ENCODE data around the gene SRMS. TPM values are rescaled to one million over a fixed set of nuclear protein-coding genes. Genes with fewer than 3 reads are reported as not detected.
"Not testable (repeated sequence)": the region's sequence is repeated elsewhere in the genome, so short reads cannot be mapped to it uniquely, and the experiment has no call there.

SRMS gene
- polyA plus RNA-seq, 6 donors from 2014 or later, result not detected

- peaks cover 4 to 12% (median 7%) of the 10 kb centered on the region in 3 donors for H3K4me1 Mint-ChIP-seq
Observed at GRCh38 chr20:63574829-63575743, 27.5 kb upstream of the SRMS start.

GRCh38 chr20:63574156-63574828 lies 26.7 kb upstream of the SRMS start, which contains the start of gene HELZ2:
TSS of gene HELZ2 (minus strand) at chr20:63574239. CDS start at chr20:63572385, 1,854 bp downstream.
- no peaks in the 10 kb centered on the region for H3K9me3 Mint-ChIP-seq
- peak within 1 kb of the TSS; percentile 74 to 93 (median 87) for H3K4me3 Mint-ChIP-seq
- H3K4me1 Mint-ChIP-seq, result peaks cover 10 to 15% (median 13%) of the 10 kb centered on the region in 3 donors
- peak within 1 kb of the TSS in 5 of 6 donors; percentile 80 to 96 (median 90) for H3K27ac Mint-ChIP-seq
- no peaks in the 10 kb centered on the region for H3K36me3 Mint-ChIP-seq
- ATAC-seq (ENCODE audit: low read depth in 2 of 2) (peak; percentile 94 to 95), DNase-seq (peak; percentile 63)
- no peaks in the 10 kb centered on the region for H3K27me3 Mint-ChIP-seq

More at GRCh38 chr20:63574829-63575743, 27.5 kb upstream of the SRMS start:
- Mint-ChIP-seq H3K27me3 (no peaks in the 10 kb centered on the region), H3K36me3 (no peaks in the 10 kb centered on the region), H3K4me3 (peak overlapping the region; percentile 47 to 87 (median 79)), H3K9me3 (no peaks in the 10 kb centered on the region), H3K27ac (peak overlapping the region in 4 of 6 donors; percentile 47 to 88 (median 72))
- ATAC-seq (ENCODE audit: low read depth in 2 of 2), result no peak
- no peak for DNase-seq

GRCh38 chr20:63573647-63574131 lies 26.1 kb upstream of the SRMS start:
- Mint-ChIP-seq H3K9me3 (no peaks in the 10 kb centered on the region), H3K4me1 (peaks cover 13 to 19% (median 18%) of the 10 kb centered on the region in 3 donors), H3K27ac (peak overlapping the region in 5 of 6 donors; percentile 44 to 96 (median 88)), H3K27me3 (no peaks in the 10 kb centered on the region), H3K36me3 (no peaks in the 10 kb centered on the region), H3K4me3 (peak overlapping the region; percentile 74 to 93 (median 87))
- DNase-seq, result no peak
- ATAC-seq (ENCODE audit: low read depth in 2 of 2), result peak; percentile 22 to 44

DNA sequence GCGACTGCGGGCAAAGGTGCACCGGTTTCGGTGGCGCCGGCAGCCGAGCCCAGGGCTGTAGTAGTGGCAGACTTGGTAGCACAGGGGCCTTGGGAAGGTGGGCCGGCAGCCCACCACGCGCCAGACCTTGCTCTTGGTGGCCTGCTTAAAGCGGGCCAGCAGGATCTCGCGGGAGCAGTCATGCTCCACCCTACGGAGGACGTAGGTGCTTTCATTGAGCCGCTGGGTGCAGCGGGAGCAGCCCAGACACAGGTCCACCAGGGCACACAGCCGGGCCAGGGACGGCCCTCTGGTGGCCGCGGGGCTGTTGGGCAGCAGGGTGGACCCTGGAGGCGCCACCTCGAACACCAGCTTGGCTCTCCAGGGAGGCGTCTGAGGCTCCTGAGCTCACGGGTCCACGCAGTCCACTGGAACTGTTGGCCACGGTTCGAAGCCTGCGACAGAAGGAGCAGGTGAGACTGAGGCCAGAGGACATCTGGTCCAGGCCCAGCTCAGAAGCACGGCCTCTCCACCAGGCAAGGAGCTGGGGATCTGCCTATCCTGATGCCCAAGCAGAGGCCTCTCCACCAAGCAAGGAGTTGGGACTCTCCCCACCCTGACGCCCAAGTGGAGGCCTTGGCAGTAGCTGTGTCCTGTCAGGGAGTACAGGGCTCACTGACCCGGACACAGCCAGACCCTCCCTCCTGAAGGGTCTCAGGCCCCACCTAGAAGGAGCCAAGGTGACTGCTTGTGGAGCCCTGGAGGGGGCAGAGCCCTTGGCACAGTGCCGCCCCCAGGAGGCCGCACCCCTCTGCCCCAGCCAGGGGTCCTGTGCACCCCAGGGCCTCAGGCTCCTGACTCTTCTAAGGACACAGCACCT lies 25.5 kb upstream of the SRMS start:
- no peak for ATAC-seq (ENCODE audit: low read depth in 2 of 2)
- no peaks in the 10 kb centered on the region for H3K36me3 Mint-ChIP-seq
- H3K4me3 Mint-ChIP-seq, result peak overlapping the region; percentile 74 to 93 (median 87)
- no peak for DNase-seq
- no peaks in the 10 kb centered on the region for H3K27me3 Mint-ChIP-seq
- H3K9me3 Mint-ChIP-seq, result no peaks in the 10 kb centered on the region
- H3K4me1 Mint-ChIP-seq, result peaks cover 16 to 22% (median 21%) of the 10 kb centered on the region in 3 donors
- peak overlapping the region in 5 of 6 donors; percentile 44 to 96 (median 88) for H3K27ac Mint-ChIP-seq

GRCh38 chr20:63572071-63572787 lies 24.7 kb upstream of the SRMS start:
- no peak overlapping the region for H3K27ac Mint-ChIP-seq
- DNase-seq (no peak), ATAC-seq (ENCODE audit: low read depth in 2 of 2) (no peak)
- H3K9me3 Mint-ChIP-seq, result no peaks in the 10 kb centered on the region
- H3K4me3 Mint-ChIP-seq, result peak overlapping the region in 2 of 8 donors; percentile 25 to 87
- no peaks in the 10 kb centered on the region for H3K36me3 Mint-ChIP-seq
- peaks cover 24 to 30% (median 29%) of the 10 kb centered on the region in 3 donors for H3K4me1 Mint-ChIP-seq
- H3K27me3 Mint-ChIP-seq, result no peaks in the 10 kb centered on the region

DNA sequence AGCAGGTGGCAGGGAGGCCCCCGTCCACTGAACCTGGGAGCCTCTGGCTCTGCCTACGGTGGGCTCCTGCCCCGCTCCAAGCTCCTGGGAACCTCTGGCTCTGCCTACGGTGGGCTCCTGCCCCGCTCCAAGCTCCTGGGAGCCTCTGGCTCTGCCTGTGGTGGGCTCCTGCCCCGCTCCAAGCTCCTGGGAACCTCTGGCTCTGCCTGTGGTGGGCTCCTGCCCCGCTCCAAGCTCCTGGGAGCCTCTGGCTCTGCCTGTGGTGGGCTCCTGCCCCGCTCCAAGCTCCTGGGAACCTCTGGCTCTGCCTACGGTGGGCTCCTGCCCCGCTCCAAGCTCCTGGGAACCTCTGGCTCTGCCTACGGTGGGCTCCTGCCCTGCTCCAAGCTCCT lies 23.5 kb upstream of the SRMS start:
- not testable (repeated sequence) for ATAC-seq (ENCODE audit: low read depth in 2 of 2); H3K9me3 Mint-ChIP-seq; DNase-seq; H3K27ac Mint-ChIP-seq; H3K4me3 Mint-ChIP-seq; H3K27me3 Mint-ChIP-seq; H3K36me3 Mint-ChIP-seq
- peaks cover 26 to 35% (median 28%) of the 10 kb centered on the region in 3 donors for H3K4me1 Mint-ChIP-seq

GRCh38 chr20:63570281-63571086 lies 22.9 kb upstream of the SRMS start:
- Mint-ChIP-seq H3K4me3 (peak overlapping the region in 6 of 8 donors; percentile 41 to 85 (median 52)), H3K4me1 (peaks cover 26 to 35% (median 28%) of the 10 kb centered on the region in 3 donors), H3K9me3 (no peaks in the 10 kb centered on the region), H3K27me3 (no peaks in the 10 kb centered on the region), H3K27ac (peak overlapping the region in 1 of 6 donors; percentile 38), H3K36me3 (no peaks in the 10 kb centered on the region)
- DNase-seq (no peak), ATAC-seq (ENCODE audit: low read depth in 2 of 2) (no peak)

- H3K4me3 Mint-ChIP-seq, result peak overlapping the region; percentile 52 to 93 (median 82)
- H3K9me3 Mint-ChIP-seq, result no peaks in the 10 kb centered on the region
- H3K36me3 Mint-ChIP-seq, result no peaks in the 10 kb centered on the region
- peak overlapping the region in 2 of 6 donors; percentile 67 to 76 for H3K27ac Mint-ChIP-seq
- H3K4me1 Mint-ChIP-seq, result peaks cover 22 to 35% (median 28%) of the 10 kb centered on the region in 3 donors
- no peaks in the 10 kb centered on the region for H3K27me3 Mint-ChIP-seq
- DNase-seq, result no peak
- no peak for ATAC-seq (ENCODE audit: low read depth in 2 of 2)
Observed at GRCh38 chr20:63568986-63569949, 21.7 kb upstream of the SRMS start.

DNA sequence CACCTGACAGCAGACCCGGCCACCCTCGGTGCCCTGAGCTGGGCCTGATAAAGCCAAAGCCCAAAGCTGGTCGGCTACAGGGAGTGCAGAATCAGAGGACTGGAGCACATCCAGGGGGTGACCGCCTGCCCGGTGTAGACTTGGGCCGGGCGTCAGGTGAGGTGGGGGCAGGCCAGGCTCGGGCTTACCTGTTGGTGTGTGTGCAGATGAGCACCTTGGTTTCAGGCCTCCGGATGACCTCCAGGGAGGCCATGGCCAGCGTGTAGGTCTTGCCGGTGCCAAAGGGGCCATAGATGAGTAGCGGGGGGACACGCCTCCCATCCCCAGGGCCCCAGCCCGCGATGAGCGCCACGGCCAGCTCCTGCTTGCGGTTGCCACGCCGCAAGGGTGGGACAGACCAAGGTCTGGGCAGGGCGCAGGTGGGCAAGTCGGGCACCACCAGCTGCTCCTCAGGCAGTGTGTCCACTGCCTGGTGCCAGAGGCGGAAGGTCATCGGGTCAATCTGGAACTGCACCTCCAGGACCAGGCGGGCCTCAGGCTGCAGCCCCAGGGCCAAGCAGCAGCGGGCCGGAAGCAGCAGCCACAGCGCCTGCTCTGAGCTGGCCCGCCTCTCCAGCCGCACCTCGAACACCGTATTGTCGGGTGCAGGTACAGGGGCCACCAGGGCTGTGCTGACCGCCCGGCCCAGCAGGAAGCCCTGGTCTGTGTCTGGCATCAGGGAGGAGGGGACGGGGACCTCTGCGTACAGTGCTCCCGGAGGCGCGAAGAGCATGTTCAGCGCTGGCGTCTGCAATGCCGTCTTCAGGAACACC lies 20.8 kb upstream of the SRMS start:
- ATAC-seq (ENCODE audit: low read depth in 2 of 2), result peak; percentile 3 to 8
- Mint-ChIP-seq H3K4me3 (peak overlapping the region; percentile 84 to 93 (median 88)), H3K27ac (peak overlapping the region; percentile 66 to 92 (median 82)), H3K27me3 (no peaks in the 10 kb centered on the region), H3K36me3 (no peaks in the 10 kb centered on the region), H3K9me3 (no peaks in the 10 kb centered on the region), H3K4me1 (peaks cover 20 to 31% (median 22%) of the 10 kb centered on the region in 3 donors)
- no peak for DNase-seq
